ENCODE results near the gene FBXL19. TPM values are rescaled to one million over a fixed set of nuclear protein-coding genes. Genes with fewer than 3 reads are reported as not detected.

FBXL19 gene
- total and polyA plus RNA-seq, 2 of the 13 experiments (the other 11 are each of a cell fraction or from before 2014, with no cell fraction given) = 6.0 to 13.7 TPM

DNA sequence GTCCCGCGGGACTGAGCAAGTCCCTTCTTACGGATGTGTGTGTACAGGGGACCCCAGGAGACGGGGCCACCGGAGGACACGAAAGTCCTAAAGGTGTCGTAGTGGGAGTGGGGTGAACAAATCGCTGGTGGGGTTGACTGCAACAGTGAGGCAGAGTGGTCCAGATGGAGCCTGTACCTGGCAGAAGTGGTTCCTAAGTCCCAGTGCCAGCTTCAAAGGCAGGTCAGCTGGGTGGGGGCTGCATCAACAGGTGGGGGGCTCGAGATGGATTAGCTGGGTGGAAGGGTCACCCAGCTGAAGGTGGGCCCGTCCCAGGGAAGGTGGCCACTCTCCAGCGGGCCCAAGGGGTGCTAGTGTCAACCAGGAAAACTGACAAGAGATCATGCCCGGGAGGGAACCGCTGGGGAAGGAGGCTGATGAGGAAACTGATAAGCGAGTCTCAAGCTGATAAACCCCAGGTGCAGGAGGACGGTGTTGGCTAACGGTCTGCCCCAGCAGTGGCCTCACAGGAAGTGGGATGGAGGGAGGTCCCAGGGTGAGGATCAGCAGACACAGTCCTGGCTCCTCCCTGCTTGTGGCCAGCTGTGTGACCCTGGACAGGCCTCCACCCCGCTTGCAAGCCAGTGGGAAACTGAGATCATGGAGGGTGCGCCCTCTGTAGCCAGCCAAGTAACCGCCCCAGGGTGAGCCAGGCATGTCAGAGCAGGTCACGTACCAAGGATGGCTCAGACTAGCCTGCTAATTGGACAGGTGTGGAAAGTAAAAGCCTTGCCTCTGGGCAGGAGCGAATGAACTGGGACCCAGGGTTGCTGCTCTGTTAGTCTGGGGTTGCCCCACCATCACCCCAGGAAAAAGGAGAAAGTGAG lies 26.5 kb downstream of the FBXL19 start (continued):
- TF ChIP-seq ZNF383 (CRISPR knock-in tag; IDR thresholded peaks at IDR 0.05; ENCODE audit: borderline replicate concordance) = peak; percentile 91; the same call in 1 of the 2 replicates
- peak; percentile 20; the same call in 1 of the 2 replicates for TF ChIP-seq ZNF660 (CRISPR knock-in tag; IDR thresholded peaks at IDR 0.05; ENCODE audit: borderline replicate concordance, low read depth)
- 0 out of 2 replicates have a peak, but pooled peaks have one; percentile 48 for TF ChIP-seq ONECUT2 (CRISPR knock-in tag; IDR thresholded peaks at IDR 0.05)
- TF ChIP-seq, protein P1, sequence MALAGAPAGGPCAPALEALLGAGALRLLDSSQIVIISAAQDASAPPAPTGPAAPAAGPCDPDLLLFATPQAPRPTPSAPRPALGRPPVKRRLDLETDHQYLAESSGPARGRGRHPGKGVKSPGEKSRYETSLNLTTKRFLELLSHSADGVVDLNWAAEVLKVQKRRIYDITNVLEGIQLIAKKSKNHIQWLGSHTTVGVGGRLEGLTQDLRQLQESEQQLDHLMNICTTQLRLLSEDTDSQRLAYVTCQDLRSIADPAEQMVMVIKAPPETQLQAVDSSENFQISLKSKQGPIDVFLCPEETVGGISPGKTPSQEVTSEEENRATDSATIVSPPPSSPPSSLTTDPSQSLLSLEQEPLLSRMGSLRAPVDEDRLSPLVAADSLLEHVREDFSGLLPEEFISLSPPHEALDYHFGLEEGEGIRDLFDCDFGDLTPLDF (CRISPR knock-in tag; IDR thresholded peaks at IDR 0.05) = no peak
- TF ChIP-seq, protein P2, sequence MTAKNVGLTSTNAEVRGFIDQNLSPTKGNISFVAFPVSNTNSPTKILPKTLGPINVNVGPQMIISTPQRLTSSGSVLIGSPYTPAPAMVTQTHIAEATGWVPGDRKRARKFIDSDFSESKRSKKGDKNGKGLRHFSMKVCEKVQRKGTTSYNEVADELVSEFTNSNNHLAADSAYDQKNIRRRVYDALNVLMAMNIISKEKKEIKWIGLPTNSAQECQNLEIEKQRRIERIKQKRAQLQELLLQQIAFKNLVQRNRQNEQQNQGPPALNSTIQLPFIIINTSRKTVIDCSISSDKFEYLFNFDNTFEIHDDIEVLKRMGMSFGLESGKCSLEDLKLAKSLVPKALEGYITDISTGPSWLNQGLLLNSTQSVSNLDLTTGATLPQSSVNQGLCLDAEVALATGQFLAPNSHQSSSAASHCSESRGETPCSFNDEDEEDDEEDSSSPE (CRISPR knock-in tag; IDR thresholded peaks at IDR 0.05) = peak; percentile 58; the same call in 1 of the 2 replicates
- no peak for TF ChIP-seq NFE2L1 (CRISPR knock-in tag; IDR thresholded peaks at IDR 0.05; ENCODE audit: borderline replicate concordance)
- TF ChIP-seq CREB1 (IDR thresholded peaks at IDR 0.05) = peak; percentile 8; the same call in 1 of the 2 replicates
- TF ChIP-seq CREB1 (CRISPR knock-in tag; IDR thresholded peaks at IDR 0.05) = no peak
- no peak for TF ChIP-seq POLR2AphosphoS2 (IDR thresholded peaks at IDR 0.05; ENCODE audit: low read depth, low read length)
- TF ChIP-seq ZNF841 (CRISPR knock-in tag; IDR thresholded peaks at IDR 0.05; ENCODE audit: borderline replicate concordance) = no peak
- TF ChIP-seq, protein P3, sequence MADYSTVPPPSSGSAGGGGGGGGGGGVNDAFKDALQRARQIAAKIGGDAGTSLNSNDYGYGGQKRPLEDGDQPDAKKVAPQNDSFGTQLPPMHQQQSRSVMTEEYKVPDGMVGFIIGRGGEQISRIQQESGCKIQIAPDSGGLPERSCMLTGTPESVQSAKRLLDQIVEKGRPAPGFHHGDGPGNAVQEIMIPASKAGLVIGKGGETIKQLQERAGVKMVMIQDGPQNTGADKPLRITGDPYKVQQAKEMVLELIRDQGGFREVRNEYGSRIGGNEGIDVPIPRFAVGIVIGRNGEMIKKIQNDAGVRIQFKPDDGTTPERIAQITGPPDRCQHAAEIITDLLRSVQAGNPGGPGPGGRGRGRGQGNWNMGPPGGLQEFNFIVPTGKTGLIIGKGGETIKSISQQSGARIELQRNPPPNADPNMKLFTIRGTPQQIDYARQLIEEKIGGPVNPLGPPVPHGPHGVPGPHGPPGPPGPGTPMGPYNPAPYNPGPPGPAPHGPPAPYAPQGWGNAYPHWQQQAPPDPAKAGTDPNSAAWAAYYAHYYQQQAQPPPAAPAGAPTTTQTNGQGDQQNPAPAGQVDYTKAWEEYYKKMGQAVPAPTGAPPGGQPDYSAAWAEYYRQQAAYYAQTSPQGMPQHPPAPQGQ (CRISPR knock-in tag; IDR thresholded peaks at IDR 0.05; ENCODE audit: borderline replicate concordance) = no peak; the same call in 1 of the 2 replicates
- no peak; a peak in 1 of 4 replicates for TF ChIP-seq EP300 (IDR thresholded peaks at IDR 0.05; ENCODE audit: low read depth in 2 of 2, low read length in 2 of 2)
- TF ChIP-seq EP300 (CRISPR knock-in tag; IDR thresholded peaks at IDR 0.05; ENCODE audit: borderline replicate concordance) = peak; percentile 43
- TF ChIP-seq ZNF337 (CRISPR knock-in tag; IDR thresholded peaks at IDR 0.05; ENCODE audit: borderline replicate concordance, low read depth) = no peak
- TF ChIP-seq ZNF230 (CRISPR knock-in tag; IDR thresholded peaks at IDR 0.05) = peak; percentile 87
- TF ChIP-seq ZKSCAN8 (CRISPR knock-in tag; IDR thresholded peaks at IDR 0.05; ENCODE audit: borderline replicate concordance) = peak; percentile 88
- TF ChIP-seq NR1H2 (CRISPR knock-in tag; IDR thresholded peaks at IDR 0.05; ENCODE audit: borderline replicate concordance, low read depth) = peak; percentile 28; the same call in 1 of the 2 replicates
- TF ChIP-seq KMT2B (CRISPR knock-in tag; IDR thresholded peaks at IDR 0.05) = peak; percentile 46; the same call in 1 of the 2 replicates
- TF ChIP-seq POGZ (CRISPR knock-in tag; IDR thresholded peaks at IDR 0.05) = peak; percentile 71
- TF ChIP-seq SIN3A (IDR thresholded peaks at IDR 0.05; ENCODE audit: borderline replicate concordance, low read depth, low read length) = peak; percentile 88; the same call in 1 of the 2 replicates
- peak; percentile 43; the same call in 1 of the 2 replicates for TF ChIP-seq YEATS4 (CRISPR knock-in tag; IDR thresholded peaks at IDR 0.05; ENCODE audit: borderline replicate concordance)
- peak; percentile 77 for TF ChIP-seq NR2F6 (IDR thresholded peaks at IDR 0.05)
- TF ChIP-seq NR2F6 (CRISPR knock-in tag; IDR thresholded peaks at IDR 0.05) = peak; percentile 95

Data from HepG2 (cell line).